ENCODE results near the gene PTGFRN. TPM values are rescaled to one million over a fixed set of nuclear protein-coding genes. Genes with fewer than 3 reads are reported as not detected.

Gene PTGFRN
- total RNA-seq, 1 donor from 2014 or later: 53.2 TPM

GRCh38 chr1:116954440-116954839, 44.7 kb downstream of the PTGFRN start:
- no peaks in the 10 kb centered on the region for H3K36me3 ChIP-seq
- H3K79me2 ChIP-seq (ENCODE audit: low read depth): no peaks in the 10 kb centered on the region
- peaks cover 50% of the 10 kb centered on the region for H3K4me1 ChIP-seq
- peaks cover 16% of the 10 kb centered on the region for H4K20me1 ChIP-seq (ENCODE audit: low read depth)
- no peaks in the 10 kb centered on the region for H3K9me3 Mint-ChIP-seq
- H3K4me2 ChIP-seq: no peak overlapping the region
- peaks cover 26% of the 10 kb centered on the region for H3F3A ChIP-seq (ENCODE audit: low read depth)
- H3K4me3 Mint-ChIP-seq: no peak overlapping the region
- H3K27me3 Mint-ChIP-seq (ENCODE audit: insufficient read depth, low read depth): no peaks in the 10 kb centered on the region
- peaks cover 31% of the 10 kb centered on the region for H3K4me1 Mint-ChIP-seq
- no peak overlapping the region for H3K27ac ChIP-seq
- H3K4me3 ChIP-seq: no peak overlapping the region
- DNase-seq (ENCODE audit: low spot score): no peak
- TF ChIP-seq CTCF (IDR thresholded peaks at IDR 0.05) (no peak), EZH2 (IDR thresholded peaks at IDR 0.05) (no peak), EZH2phosphoT487 (IDR thresholded peaks at IDR 0.05) (no peak)
- no peak overlapping the region for H3K27ac Mint-ChIP-seq
- H3K9me3 ChIP-seq (ENCODE audit: low read depth): no peaks in the 10 kb centered on the region
- H3K9ac ChIP-seq: no peak overlapping the region
- no peak overlapping the region for H2AFZ ChIP-seq (replicated peaks)
- no peaks in the 10 kb centered on the region for H3K27me3 ChIP-seq
- peaks cover 16% of the 10 kb centered on the region for H3K36me3 Mint-ChIP-seq

- TF ChIP-seq CTCF (IDR thresholded peaks at IDR 0.05) (no peak), EZH2 (IDR thresholded peaks at IDR 0.05) (no peak)
- Mint-ChIP-seq H3K4me3 (no peak overlapping the region), H3K36me3 (peaks cover 16% of the 10 kb centered on the region), H3K27me3 (ENCODE audit: insufficient read depth, low read depth) (no peaks in the 10 kb centered on the region), H3K27ac (no peak overlapping the region), H3K9me3 (no peaks in the 10 kb centered on the region), H3K4me1 (peaks cover 12% of the 10 kb centered on the region)
- Histone ChIP-seq H3F3A (ENCODE audit: low read depth) (peaks cover 7% of the 10 kb centered on the region), H3K27ac (no peak overlapping the region), H2AFZ (replicated peaks) (no peak overlapping the region), H3K79me2 (ENCODE audit: low read depth) (no peaks in the 10 kb centered on the region), H3K27me3 (no peaks in the 10 kb centered on the region), H3K4me1 (peaks cover 30% of the 10 kb centered on the region), H3K4me3 (no peak overlapping the region), H3K9ac (no peak overlapping the region), H3K9me3 (ENCODE audit: low read depth) (no peaks in the 10 kb centered on the region), H3K36me3 (no peaks in the 10 kb centered on the region), H4K20me1 (ENCODE audit: low read depth) (peaks cover 6% of the 10 kb centered on the region), H3K4me2 (no peak overlapping the region)
- no peak for DNase-seq (ENCODE audit: low spot score)
These were observed 46.7 kb downstream of the PTGFRN start for GRCh38 chr1:116956378-116956777.

GRCh38 chr1:116957646-116958045, 47.9 kb downstream of the PTGFRN start:
- TF ChIP-seq EZH2phosphoT487 (IDR thresholded peaks at IDR 0.05) (no peak), EZH2 (IDR thresholded peaks at IDR 0.05) (no peak), CTCF (IDR thresholded peaks at IDR 0.05) (no peak)
- no peaks in the 10 kb centered on the region for H3K9me3 Mint-ChIP-seq
- Histone ChIP-seq H3K27ac (no peak overlapping the region), H3K4me3 (no peak overlapping the region), H3F3A (ENCODE audit: low read depth) (no peaks in the 10 kb centered on the region), H3K9me3 (ENCODE audit: low read depth) (no peaks in the 10 kb centered on the region), H3K27me3 (no peaks in the 10 kb centered on the region), H2AFZ (replicated peaks) (no peak overlapping the region), H3K4me2 (no peak overlapping the region), H4K20me1 (ENCODE audit: low read depth) (peaks cover 3% of the 10 kb centered on the region), H3K79me2 (ENCODE audit: low read depth) (no peaks in the 10 kb centered on the region), H3K9ac (no peak overlapping the region), H3K36me3 (no peaks in the 10 kb centered on the region), H3K4me1 (peaks cover 20% of the 10 kb centered on the region)
- DNase-seq (ENCODE audit: low spot score): no peak
- H3K4me1 Mint-ChIP-seq: peaks cover 6% of the 10 kb centered on the region
- peaks cover 10% of the 10 kb centered on the region for H3K36me3 Mint-ChIP-seq
- no peaks in the 10 kb centered on the region for H3K27me3 Mint-ChIP-seq (ENCODE audit: insufficient read depth, low read depth)
- no peak overlapping the region for H3K4me3 Mint-ChIP-seq
- no peak overlapping the region for H3K27ac Mint-ChIP-seq
